Stimulated activated memory B cell treated with anti-CD40 and anti-IgM and Interleukin-4, amounts not matched to agents 10 μg/mL and 1 μg/mL and 100 μg/mL, for 72 hours (primary cell): ENCODE results near the gene LMOD1.

Experiments used
- ATAC-seq: fragments of 150-1000 bp; cut with Tn5 transposase; 2 replicates; pipeline ENCODE4 v1.10.0; 2021
- H3K27ac Mint-ChIP-seq: one replicate; pipeline ENCODE4 v1.8.0; 2022; ENCODE audit warnings: mild to moderate bottlenecking, mixed read lengths
- H3K27me3 Mint-ChIP-seq: one replicate; pipeline ENCODE4 v1.8.0; 2022; ENCODE audit warnings: mixed read lengths
- H3K36me3 Mint-ChIP-seq: one replicate; pipeline ENCODE4 v1.8.0; 2022; ENCODE audit warnings: mixed read lengths
- H3K4me1 Mint-ChIP-seq: one replicate; pipeline ENCODE4 v1.8.0; 2022; ENCODE audit warnings: mixed read lengths
- H3K4me3 Mint-ChIP-seq: one replicate; pipeline ENCODE4 v1.8.0; 2022; ENCODE audit warnings: mild to moderate bottlenecking, moderate library complexity, mixed read lengths
- H3K9me3 Mint-ChIP-seq: one replicate; pipeline ENCODE4 v1.8.0; 2022; ENCODE audit warnings: mixed read lengths

LMOD1 gene

GRCh38 chr1:201847150-201847549 lies 99.2 kb downstream of the LMOD1 start:
- Mint-ChIP-seq H3K27ac (no peak overlapping the region), H3K27me3 (no peaks in the 10 kb centered on the region)
- no peak for ATAC-seq

More at GRCh38 chr1:201847150-201847549, 99.2 kb downstream of the LMOD1 start:
- H3K4me1 Mint-ChIP-seq: peaks cover 7% of the 10 kb centered on the region
- H3K4me3 Mint-ChIP-seq: no peak overlapping the region
- H3K36me3 Mint-ChIP-seq: peaks cover 16% of the 10 kb centered on the region
- H3K9me3 Mint-ChIP-seq: no peaks in the 10 kb centered on the region
